Natural killer cell (primary cell): Measurements from ENCODE around the gene AR. TPM values are rescaled to one million over a fixed set of nuclear protein-coding genes. Genes with fewer than 3 reads are reported as not detected.

Source experiments
- ATAC-seq, 3 donors: fragments of 150-1000 bp in 2 of 3; fragments of 200-7000 bp in 1 of 3; cut with Tn5 transposase; 1 replicate in 1 of 3; 2 replicates in 2 of 3; pipeline ENCODE4 v1.10.0; 2021; ENCODE audit warnings: mild to moderate bottlenecking in 2 of 3, moderate library complexity in 2 of 3
- DNase-seq, 2 donors: peaks; one replicate each; pipeline versions ENCODE4 v3.0.0 to v3.0.0-alpha.2; 2013 to 2021; ENCODE audit warnings: mixed read lengths in 1 of 2
- H3K27ac ChIP-seq: one replicate; pipeline ENCODE4 v1.5.1; 2013; ENCODE audit warnings: mild to moderate bottlenecking, low read length
- H3K27me3 ChIP-seq: one replicate; pipeline ENCODE4 v1.6.1; 2013; ENCODE audit warnings: low read length; ENCODE audit not compliant: control insufficient read depth, insufficient read depth
- H3K36me3 ChIP-seq: one replicate; pipeline ENCODE4 v1.6.1; 2013; ENCODE audit warnings: low read length; ENCODE audit not compliant: control insufficient read depth, insufficient read depth
- H3K4me1 ChIP-seq: one replicate; pipeline ENCODE4 v1.6.1; 2013; ENCODE audit warnings: low read length; ENCODE audit not compliant: control insufficient read depth, insufficient read depth
- H3K4me3 ChIP-seq: one replicate; pipeline ENCODE4 v1.5.1; 2013; ENCODE audit warnings: low read length
- H3K9me3 ChIP-seq: one replicate; pipeline ENCODE4 v1.6.1; 2013; ENCODE audit warnings: low read length; ENCODE audit not compliant: control insufficient read depth, insufficient read depth
- H3K27ac Mint-ChIP-seq, 2 donors: one replicate each; pipeline ENCODE4 v1.8.0; 2022; ENCODE audit warnings: mild to moderate bottlenecking in 2 of 2, mixed read lengths in 2 of 2, moderate library complexity in 1 of 2
- H3K27me3 Mint-ChIP-seq, 2 donors: one replicate each; pipeline ENCODE4 v1.8.0; 2022; ENCODE audit warnings: low read depth in 2 of 2, mixed read lengths in 2 of 2
- H3K36me3 Mint-ChIP-seq: one replicate; pipeline ENCODE4 v1.8.0; 2022; ENCODE audit warnings: mixed read lengths
- H3K4me1 Mint-ChIP-seq, 2 donors: one replicate each; pipeline ENCODE4 v1.8.0; 2022; ENCODE audit warnings: mixed read lengths in 2 of 2
- H3K4me3 Mint-ChIP-seq: one replicate; pipeline ENCODE4 v1.8.0; 2022; ENCODE audit warnings: mild to moderate bottlenecking, moderate library complexity, mixed read lengths
- H3K9me3 Mint-ChIP-seq, 2 donors: one replicate each; pipeline ENCODE4 v1.8.0; 2022; ENCODE audit warnings: mixed read lengths in 2 of 2
- CTCF ChIP-seq: fragments of 200-600 bp; IDR thresholded peaks from one replicate; pipeline ENCODE4 v1.8.0; 2022; ENCODE audit warnings: antibody characterized with exemption
- WGBS: methylation state at CpG from one replicate; pipeline ENCODE4 v1.1.7; 2013; ENCODE audit warnings: missing lambda C conversion rate; ENCODE audit not compliant: insufficient coverage; 5-methylcytosine and 5-hydroxymethylcytosine counted together
- intact Hi-C: fragments of 100-400 bp; cut with micrococcal nuclease; formaldehyde crosslinking; loops from one replicate; pipeline ENCODE4 v1.14.2; 2022
- total RNA-seq, 4 donors: library from RNA; stranded (reverse); fragments of 120-200 nt in 1 of 4; gene quantifications; one replicate each; pipeline versions ENCODE4 v1.2.3 to v1.2.4, GENCODE V29; 2013 to 2022

AR gene
- total RNA-seq, 3 donors from 2014 or later (not counting 1 experiment from before 2014, with no cell fraction given): 0.02 TPM; not detected in 2

- WGBS: 85% methylated on average over 3 of the region's 4 CpGs
- Histone ChIP-seq H3K4me3 (no peak overlapping the region), H3K4me1 (no peaks in the 10 kb centered on the region), H3K27ac (no peak overlapping the region), H3K36me3 (no peaks in the 10 kb centered on the region), H3K27me3 (no peaks in the 10 kb centered on the region), H3K9me3 (no peaks in the 10 kb centered on the region)
- DNase-seq: no peak
- Mint-ChIP-seq H3K27me3 (peaks cover 0 to 16% of the 10 kb centered on the region in 2 donors), H3K4me3 (no peak overlapping the region), H3K36me3 (no peaks in the 10 kb centered on the region), H3K4me1 (no peaks in the 10 kb centered on the region), H3K9me3 (peaks cover 0 to 3% of the 10 kb centered on the region in 2 donors), H3K27ac (no peak overlapping the region)
- intact Hi-C loops: no loop called here
- no peak for TF ChIP-seq CTCF
- no peak for ATAC-seq
Observed at GRCh38 chrX:67684136-67684535, 140.3 kb downstream of the AR start.

GRCh38 chrX:67692246-67692645 is 148.4 kb downstream of the AR start:
- ATAC-seq (no peak), DNase-seq (no peak)
- Histone ChIP-seq H3K36me3 (no peaks in the 10 kb centered on the region), H3K4me1 (no peaks in the 10 kb centered on the region), H3K27me3 (no peaks in the 10 kb centered on the region), H3K9me3 (no peaks in the 10 kb centered on the region), H3K27ac (no peak overlapping the region), H3K4me3 (no peak overlapping the region)
- H3K27me3 Mint-ChIP-seq: peaks cover 0 to 6% of the 10 kb centered on the region in 2 donors
- intact Hi-C loops: no loop called here
- H3K36me3 Mint-ChIP-seq: no peaks in the 10 kb centered on the region
- peaks cover 0 to 5% of the 10 kb centered on the region in 2 donors for H3K4me1 Mint-ChIP-seq
- no peak overlapping the region for H3K27ac Mint-ChIP-seq
- no peak overlapping the region for H3K4me3 Mint-ChIP-seq
- no peak for TF ChIP-seq CTCF
- H3K9me3 Mint-ChIP-seq: peaks cover 0 to 3% of the 10 kb centered on the region in 2 donors

GRCh38 chrX:67693928-67694327 is 150.1 kb downstream of the AR start:
- Histone ChIP-seq H3K27ac (no peak overlapping the region), H3K4me3 (no peak overlapping the region), H3K9me3 (no peaks in the 10 kb centered on the region), H3K4me1 (no peaks in the 10 kb centered on the region), H3K36me3 (no peaks in the 10 kb centered on the region), H3K27me3 (no peaks in the 10 kb centered on the region)
- no peak for TF ChIP-seq CTCF
- WGBS: 75% methylated on average over 1 of the region's 1 CpG
- no peak overlapping the region for H3K4me3 Mint-ChIP-seq
- H3K4me1 Mint-ChIP-seq: peaks cover 0 to 5% of the 10 kb centered on the region in 2 donors
- no peak overlapping the region for H3K27ac Mint-ChIP-seq
- DNase-seq (no peak), ATAC-seq (no peak)
- intact Hi-C loops: no loop called here
- peaks cover 0 to 7% of the 10 kb centered on the region in 2 donors for H3K27me3 Mint-ChIP-seq
- H3K9me3 Mint-ChIP-seq: peaks cover 0 to 3% of the 10 kb centered on the region in 2 donors
- H3K36me3 Mint-ChIP-seq: no peaks in the 10 kb centered on the region

GRCh38 chrX:67697452-67697851 is 153.6 kb downstream of the AR start:
- Histone ChIP-seq H3K4me3 (no peak overlapping the region), H3K4me1 (no peaks in the 10 kb centered on the region), H3K9me3 (no peaks in the 10 kb centered on the region), H3K36me3 (no peaks in the 10 kb centered on the region), H3K27me3 (no peaks in the 10 kb centered on the region), H3K27ac (no peak overlapping the region)
- DNase-seq (no peak), ATAC-seq (no peak)
- TF ChIP-seq CTCF: no peak
- H3K27ac Mint-ChIP-seq: no peak overlapping the region
- peaks cover 0 to 5% of the 10 kb centered on the region in 2 donors for H3K4me1 Mint-ChIP-seq
- H3K27me3 Mint-ChIP-seq: peaks cover 0 to 14% of the 10 kb centered on the region in 2 donors
- no peaks in the 10 kb centered on the region for H3K36me3 Mint-ChIP-seq
- intact Hi-C loops: no loop called here
- H3K4me3 Mint-ChIP-seq: no peak overlapping the region
- peaks cover 0 to 2% of the 10 kb centered on the region in 2 donors for H3K9me3 Mint-ChIP-seq
